GM21825 (cell line): ENCODE results near the gene ZNF292.
"Not testable (repeated sequence)": the region's sequence is repeated elsewhere in the genome, so short reads cannot be mapped to it uniquely, and the experiment has no call there.

Experiments
- ATAC-seq: cut with Tn5 transposase; IDR thresholded peaks from one replicate; pipeline ENCODE4 v1.9.1; 2021; ENCODE audit warnings: mild to moderate bottlenecking, moderate library complexity; ENCODE audit not compliant: unreplicated experiment

Gene ZNF292

DNA sequence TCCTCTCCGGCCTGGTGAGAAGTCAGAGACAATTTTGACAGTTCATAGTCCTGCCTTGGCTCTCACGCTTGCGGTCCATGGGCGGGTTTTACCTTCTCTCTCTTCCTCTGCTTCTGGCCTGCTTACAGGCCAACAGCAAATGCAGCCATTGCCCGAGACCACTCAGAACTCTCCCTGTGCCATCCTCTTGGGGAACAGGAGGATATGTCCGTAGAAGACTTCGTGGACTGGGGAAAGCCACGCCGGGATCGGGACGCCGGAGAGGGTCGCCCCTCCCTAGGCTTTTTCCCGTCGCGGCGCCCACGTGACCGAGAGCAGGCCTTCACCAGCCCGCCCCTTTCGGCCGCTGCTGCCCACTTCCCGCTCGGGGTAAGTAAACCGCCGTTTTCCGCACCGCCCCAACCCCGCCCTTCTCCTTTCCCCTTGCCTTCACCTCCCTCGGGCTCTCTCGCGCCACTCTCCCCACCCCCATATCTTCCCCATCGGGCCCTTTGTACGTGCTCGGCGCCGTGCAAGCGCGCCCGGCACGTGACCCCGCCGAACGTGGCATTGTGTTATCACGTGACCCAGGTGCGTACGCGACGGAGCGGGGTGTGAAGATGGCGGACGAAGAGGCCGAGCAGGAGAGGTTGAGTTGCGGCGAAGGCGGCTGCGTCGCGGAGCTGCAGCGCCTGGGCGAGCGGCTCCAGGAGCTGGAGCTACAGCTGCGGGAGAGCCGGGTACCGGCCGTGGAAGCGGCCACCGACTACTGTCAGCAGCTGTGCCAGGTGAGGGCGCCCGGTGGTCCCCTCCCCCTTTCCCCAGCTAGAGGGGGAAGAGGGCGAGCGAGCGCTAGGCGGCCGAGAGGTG is at the start of gene ZNF292:
TSS of gene ZNF292 (plus strand) at position 573 of the 849 bp plus-strand sequence. CDS start at position 600, 27 bp downstream.
- ATAC-seq = peak; percentile 78

DNA sequence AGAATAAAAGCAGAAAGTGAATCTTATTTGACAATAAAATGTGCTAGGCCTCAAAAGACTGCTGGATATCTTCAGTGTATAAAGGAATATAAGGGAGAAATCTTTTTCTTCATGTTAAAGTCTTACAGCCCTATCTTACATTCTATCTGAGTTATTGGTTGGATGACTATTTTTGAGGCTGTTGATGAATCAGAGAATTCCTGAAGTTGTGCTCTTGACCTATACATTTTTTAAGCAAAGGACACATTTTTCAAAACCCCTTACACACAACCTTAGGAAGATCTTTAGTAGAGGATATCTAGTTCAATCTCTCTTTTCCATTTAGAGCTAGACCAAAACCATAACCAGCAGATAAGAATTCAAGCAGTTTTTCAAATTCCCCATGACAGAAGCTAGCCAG is 49.5 kb upstream of the ZNF292 start:
- no peak for ATAC-seq

DNA sequence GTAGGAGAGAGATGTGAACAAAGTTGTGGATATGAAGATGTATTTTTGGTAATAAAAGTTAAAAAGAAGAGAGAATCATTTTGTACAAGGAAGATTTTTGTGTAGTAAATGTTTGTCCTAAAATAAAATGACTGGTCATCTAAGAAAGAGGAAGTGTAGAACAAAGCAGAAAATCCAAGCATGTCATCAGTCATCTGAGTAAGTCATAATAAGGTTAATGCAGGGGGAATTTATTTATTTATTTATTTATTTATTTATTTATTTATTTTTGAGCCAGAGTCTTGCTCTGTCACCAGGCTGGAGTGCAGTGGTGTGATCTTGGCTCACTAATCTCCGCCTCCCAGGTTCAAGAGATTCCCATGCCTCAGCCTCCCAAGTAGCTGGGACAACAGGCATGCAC is 44.7 kb upstream of the ZNF292 start:
- ATAC-seq = no peak

DNA sequence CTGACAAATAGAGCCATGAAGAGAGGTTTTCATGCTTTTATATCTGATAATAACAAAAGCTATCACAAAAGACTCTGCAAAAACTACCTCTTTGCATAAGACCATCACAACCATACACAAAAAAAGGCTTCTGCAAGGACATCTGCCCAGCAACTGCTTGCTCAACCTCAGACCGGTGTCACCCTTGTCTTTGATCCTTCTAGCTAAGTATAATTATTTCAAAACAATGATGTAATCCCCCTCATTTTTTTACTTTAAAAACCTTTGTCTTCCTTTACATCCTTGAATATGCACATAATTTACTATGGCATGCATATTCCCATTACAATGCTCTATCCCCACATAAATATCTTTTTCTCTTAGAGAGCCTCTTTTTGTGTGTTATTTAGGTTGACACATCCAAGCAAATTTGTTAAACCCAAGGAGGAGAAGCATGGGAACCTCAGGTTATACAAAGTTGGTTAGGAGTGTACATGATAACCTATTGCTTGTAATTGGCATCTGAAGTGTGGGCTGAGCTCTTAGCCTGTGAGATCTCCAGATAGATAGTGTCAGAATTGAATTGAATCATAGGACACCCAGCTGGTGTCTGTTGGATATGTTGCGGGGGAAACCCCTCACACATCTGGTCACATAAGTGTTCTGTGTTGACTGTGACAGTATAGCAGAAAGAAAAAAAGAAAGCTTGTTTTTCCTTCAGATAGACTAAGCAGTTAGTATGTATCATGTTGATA is 39.8 kb upstream of the ZNF292 start:
- peak; percentile 90 for ATAC-seq

DNA sequence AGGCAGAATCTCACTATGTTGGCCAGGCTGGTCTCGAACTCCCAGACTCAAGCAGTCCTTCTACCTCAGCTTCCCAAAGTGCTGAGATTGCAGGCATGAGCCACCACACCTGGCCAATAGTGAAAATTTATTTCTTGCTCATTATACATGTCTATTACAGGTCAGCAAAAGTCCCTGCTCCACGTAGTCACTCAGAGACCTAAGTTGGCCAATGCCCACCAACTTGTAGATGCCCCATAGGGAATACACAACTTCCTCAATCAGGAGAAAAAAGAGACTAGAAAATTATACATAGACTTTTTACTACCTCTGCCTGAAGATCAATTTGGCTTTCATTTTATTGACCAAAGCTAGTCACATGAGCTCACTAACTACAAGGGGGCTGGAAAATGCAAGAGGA is 38.4 kb upstream of the ZNF292 start:
- no peak for ATAC-seq

DNA sequence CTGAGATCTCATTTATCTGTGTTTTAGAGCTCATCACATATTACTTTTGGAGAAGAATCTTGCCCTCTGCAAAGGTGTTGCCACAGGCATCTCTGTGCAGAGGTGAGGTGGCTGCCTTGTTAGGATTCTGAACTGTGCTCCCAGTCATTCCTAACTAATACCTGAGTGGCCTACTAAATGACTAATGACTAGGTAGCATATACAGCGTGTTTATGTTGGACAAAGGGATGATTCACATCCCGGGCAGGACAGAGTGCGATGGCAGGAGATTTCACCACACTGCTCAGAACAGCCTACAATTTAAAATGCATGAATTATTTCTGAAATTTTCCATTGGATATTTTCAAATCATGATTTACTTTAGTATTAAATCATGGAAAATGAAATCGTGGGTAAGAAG is 37.3 kb upstream of the ZNF292 start:
- ATAC-seq = no peak

DNA sequence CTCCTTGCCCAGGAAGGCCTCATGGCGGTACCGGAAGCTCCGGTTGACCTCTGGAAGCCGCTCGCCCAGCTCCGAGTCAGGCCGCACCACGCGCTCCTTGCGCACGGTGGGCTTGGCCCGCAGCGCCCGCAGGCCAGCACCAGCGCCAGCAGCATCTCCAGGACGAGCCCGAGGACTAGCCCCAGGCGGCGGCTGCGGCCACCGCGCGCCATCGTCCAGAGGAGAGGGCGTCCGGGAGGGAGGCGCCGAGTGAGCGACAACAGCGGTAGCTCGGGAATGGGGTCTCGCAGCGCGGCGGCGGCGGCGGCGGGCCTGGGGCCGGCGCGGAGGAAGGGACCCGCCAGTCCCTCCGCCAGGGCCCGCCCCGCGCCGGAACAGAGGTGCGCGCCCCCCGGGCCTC is 32.9 kb upstream of the ZNF292 start:
- no peak for ATAC-seq

DNA sequence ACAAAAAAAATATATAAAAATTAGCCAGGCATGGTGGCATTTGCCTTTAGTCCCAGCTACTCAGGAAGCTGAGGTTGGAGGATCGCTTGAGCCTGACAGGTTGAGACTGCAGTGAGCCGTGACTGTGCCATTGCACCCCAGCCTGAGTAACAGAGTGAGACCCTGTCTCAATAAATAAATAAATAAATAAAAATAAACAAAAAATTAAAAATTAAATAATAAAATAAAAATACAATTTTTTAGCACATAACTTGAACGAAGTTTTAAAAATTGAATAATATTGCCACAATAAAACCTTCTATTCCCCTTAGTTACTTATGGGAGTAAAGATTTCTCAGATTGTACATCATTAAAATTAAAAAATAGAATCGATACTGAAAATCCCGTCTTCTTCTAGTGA is 31.3 kb upstream of the ZNF292 start:
- ATAC-seq = no peak

DNA sequence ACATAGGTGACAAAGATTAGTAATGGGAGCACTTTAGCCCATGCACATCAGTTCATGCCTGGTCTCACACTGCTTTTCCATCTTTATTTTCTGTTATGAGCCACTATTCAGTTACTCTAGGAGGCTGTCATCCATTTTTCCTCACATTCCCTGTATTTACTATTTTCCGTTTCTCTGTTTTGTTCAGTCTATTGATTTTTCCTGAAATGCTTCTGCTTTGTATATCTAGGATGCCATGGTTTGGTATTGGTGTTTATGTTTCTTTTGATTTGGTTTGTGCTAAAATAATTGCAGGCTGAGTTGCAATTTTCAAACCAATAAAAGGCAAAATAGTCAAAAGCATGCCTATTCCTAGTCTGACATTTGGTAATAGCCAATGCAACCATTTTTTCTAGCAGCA is 28.9 kb upstream of the ZNF292 start:
- ATAC-seq = no peak

DNA sequence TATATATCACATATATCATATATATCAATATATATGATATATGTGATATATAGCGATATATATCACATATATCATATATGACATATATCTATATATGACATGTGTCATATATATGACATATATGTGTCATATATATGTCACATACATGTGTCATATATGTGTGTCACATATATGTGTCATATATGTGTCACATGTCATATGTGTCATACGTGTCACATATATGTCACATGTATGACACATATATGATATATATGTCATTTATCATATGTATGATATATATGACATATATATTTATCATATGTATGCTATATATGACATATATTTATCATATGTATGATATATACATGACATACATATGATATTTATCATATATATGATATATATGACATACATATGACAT is 27.6 kb upstream of the ZNF292 start:
- ATAC-seq = no peak

DNA sequence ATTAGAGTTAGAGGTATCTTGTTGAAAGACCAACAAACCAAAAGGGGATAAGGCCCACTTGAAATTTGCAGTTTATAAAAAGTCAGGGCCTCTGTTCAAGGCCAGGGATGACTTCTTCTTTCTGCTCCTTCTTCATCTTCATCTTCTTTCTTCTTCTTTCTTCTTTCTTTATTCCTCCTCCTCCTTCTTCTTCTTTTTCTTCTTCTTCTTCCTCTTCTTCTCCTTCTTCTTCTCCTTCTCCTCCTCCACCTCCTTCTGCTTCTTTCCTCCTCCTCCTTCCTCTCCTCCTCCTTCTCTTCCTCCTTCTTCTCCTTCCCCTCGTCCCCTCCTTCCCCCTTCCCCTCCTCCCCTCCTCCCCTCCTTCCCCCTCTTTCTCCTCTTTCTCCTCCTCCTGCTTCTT is 18.4 kb upstream of the ZNF292 start:
- ATAC-seq = no peak

DNA sequence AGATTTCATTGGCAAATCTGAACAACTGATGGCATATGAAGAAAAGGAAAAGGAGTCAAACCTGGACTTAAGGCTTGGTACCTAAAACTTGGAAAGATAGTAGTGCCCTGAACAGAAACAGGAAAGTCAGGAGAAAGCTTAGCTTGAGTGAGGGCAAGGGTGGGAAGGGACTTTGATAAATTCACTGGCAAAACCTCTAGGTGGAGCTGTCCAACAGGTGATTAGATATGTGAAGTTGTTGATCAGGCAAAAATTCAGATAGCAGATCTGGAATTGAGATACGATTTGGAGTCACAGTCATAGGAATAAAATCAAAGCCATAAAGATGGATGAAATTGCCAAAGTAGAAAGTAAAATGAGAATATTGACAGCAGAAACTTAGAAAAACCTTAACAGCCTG is 16.1 kb upstream of the ZNF292 start:
- no peak for ATAC-seq

DNA sequence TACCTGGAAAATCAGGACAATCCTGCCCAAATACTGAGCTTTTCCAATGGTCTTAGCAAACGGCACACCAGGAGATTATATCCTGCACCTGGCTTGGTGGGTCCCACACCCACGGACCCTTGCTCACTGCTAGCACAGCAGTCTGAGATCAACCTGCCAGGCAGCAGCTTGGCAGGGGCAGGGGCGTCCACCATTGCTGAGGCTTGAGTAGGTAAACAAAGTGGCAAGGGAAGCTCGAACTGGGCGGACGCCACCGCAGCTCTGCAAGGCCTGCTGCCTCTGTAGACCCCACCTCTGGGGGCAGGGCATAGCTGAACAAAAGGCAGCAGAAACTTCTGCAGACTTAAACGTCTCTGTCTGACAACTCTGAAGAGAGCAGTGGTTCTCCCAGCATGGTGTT is 15.4 kb upstream of the ZNF292 start:
- ATAC-seq = not testable (repeated sequence)

DNA sequence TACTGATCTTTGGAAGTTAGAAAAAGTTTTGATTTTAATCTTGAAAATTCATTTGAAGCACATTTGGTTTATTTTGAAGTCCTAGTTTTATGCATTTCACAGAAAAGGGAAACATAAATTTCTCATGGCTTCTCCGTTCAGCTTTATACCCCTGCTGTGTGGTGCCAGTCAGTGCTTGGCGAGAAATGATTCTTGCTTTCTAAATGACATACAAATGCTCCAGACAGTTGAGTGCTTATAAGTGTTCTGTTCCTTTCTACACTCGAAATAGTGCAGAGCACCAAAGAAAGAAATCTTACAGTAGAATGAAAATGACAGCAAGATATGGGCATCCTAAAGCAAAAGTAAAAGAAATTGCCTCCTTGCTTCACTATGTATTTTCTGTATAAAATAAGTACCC is 9.0 kb upstream of the ZNF292 start:
- no peak for ATAC-seq

DNA sequence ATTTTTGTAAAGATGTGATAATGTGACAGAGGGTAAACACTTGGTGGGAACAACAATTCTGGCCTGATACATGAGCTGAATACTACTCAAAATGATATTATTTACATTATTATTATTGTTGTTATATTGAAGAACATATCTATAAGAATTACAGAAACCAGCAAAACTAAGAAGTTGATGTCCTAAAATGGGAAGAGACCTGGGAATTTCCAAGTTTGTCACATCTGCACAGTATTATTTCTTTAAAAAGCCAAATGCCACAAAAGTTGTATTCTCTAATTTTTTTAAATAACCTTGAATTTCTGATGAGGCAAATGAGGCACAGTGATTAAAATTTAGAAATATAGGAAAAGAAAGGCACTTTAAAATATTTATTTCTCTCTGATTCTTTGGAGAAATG is 5.0 kb upstream of the ZNF292 start:
- ATAC-seq = no peak

DNA sequence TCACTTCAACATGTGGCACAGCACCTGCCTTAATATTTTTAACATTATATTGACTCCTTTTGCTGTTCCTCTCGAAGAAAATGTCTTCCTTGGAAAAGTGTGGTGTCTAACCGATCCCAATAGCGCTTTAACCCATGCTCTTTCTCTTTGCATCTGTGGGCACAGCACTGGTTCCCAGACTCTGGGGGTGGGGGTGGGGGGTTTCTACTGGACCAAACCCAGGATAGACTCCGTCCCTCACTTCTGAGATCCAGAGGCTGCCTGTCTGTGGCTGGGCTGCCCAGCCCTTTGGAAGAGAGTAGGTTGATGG is 3.9 kb upstream of the ZNF292 start:
- no peak for ATAC-seq

DNA sequence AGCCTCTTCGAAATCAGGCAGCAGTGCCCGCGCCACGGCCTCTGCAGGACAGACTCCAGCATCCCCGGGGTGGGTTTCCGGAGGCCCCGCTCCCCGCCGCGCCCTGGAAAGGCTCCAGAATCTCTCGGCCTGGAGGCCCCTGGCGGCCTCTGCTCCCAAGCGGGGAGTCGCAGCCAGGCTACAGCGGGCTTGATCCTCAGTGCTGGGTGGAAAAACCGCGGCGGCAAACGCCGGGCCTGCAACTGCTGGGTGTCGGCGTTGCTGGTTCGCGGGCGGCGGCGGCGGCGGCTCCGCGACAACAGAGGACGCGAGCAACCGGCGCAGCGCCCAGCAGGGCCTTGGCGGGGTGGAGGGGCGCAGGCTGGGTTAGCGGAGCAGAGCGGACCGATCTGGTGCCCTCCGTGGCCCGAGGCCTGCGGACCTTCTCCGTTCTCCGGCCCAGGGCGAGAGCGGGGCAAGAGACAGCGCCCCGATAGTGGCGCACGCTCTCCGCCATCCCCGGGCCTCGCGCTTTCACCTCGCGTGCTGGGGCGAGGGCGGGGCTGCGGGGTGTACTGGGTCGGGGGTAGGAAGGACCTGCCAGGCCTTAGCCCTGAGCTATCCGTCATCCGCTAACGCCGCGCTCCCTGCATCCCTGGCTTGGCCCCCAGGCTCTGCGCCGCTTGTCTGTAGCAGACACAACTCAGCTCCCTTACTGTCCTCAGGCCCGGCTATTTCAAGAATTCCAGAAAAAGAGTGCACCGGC is 3.4 kb upstream of the ZNF292 start:
- peak; percentile 23 for ATAC-seq

DNA sequence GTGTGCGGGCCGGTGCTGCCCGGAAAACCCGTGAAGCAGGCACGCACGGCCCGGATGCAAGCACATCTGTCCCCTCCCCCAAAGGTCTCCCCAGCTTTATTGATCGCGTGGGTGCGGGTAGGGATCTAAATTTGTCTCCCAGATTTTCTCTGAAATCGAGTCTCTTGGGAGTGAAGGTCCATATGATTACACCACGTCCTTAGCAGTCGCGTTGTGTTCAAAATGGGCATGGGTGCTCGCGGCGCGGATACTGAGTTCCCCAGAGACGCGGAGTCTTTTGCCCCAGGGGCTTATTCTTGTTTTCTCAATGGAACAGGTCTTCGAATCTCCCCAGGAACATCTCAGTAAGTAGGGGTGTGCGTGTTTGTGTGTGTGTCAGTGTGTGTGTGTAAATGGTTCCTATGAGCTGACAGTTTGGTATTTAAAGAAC is 2.8 kb upstream of the ZNF292 start:
- ATAC-seq = no peak

DNA sequence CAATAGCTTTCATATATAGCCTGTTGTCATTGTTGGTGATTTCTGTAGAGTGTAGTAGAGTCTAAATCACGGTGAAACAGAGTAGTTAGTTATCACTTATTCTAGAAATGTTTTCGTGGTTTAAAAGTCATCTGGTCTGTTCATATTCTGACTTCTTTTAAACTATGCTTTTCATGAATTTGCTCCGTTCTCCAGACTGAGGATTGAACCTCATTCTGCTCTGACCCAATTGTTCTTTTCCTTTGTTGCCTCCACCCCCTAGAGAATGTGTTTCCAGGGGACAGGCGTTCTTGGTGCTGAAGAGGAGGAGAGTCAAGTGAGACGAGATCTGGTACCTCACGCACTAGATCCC is 748 bp upstream of the ZNF292 start:
- ATAC-seq = peak; percentile 0

DNA sequence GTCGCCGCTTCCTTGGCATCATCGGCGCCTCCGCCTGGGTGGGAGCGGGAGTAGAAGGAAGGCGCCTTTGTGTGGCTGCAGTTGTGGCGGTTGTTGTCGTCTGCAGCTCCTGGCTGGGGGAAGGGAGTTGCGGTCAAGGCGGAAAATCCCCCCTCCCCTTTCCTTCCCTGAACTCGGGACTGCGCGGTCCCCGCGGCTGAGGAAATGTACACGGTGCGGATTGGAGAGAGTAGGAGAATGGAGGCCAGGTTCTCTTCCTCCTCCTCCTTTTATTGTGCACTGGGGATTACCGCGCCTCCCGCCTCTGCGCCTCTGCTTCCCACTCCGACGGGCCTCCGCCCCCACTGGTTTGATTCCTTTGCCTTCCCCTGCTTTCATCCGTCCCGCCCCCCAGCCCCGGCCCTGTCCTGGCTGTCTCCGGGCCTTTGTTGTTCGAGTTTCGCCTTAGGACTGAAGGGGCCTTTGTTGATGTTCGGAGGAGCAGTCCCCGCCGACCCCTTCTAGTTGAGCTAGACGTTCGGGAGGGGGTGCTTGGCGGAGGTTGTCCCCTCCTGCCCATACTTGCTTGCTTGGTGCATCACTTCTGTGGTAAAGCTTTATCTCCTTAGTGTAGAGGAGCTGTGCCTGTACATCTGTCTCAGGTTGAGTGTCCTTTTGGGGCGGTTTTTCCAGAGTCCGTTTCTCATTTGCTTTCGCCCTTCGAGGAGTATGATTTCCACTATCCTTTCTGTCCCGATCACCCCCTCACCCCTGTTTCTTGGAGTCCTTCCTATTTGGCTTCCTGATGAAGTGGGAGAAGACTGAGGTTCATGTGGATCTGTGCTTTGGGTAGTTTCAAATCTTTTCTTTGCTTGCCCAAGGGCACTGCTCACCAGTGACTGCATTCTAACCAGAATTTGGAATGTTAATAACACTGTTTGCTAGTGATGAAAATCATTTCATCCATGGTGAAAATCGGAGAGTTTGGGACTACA is 764 bp downstream of the ZNF292 start:
- peak; percentile 3 for ATAC-seq

DNA sequence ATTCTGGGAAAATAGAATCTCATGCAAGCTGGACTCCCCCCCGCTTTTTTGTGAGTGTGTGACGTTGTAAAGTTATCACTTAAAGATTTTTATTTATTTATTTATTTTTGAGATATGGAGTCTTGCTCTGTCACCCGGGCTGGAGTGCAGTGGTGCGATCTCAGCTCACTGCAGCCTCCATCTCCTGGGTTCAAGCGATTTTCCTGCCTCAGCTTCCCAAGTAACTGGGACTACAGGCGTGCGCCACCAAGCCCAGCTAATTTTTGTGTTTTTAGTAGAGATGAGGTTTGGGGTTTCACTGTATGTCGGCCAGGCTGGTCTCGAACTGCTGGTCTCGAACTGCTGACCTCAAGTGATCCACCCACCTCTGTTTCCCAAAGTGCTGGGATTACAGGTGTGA is 2.2 kb downstream of the ZNF292 start:
- ATAC-seq = not testable (repeated sequence)
